HG03159 (cell line): ENCODE measurements around the gene ILRUN.
A peak's percentile ranks its signal among the peaks of the same experiment; 100 is the strongest.
"Not testable (repeated sequence)": the region's sequence is repeated elsewhere in the genome, so short reads cannot be mapped to it uniquely, and the experiment has no call there.

Experiments used
- ATAC-seq: cut with Tn5 transposase; IDR thresholded peaks from one replicate; pipeline ENCODE4 v1.9.1; 2021; ENCODE audit warnings: mild to moderate bottlenecking, moderate library complexity; ENCODE audit not compliant: unreplicated experiment

ILRUN gene

GRCh38 chr6:34696739-34697543 is at the start of gene ILRUN:
Gene ILRUN (minus strand): TSS chr6:34696767. CDS start chr6:34696603, 164 bp downstream.
- peak; percentile 79 for ATAC-seq

GRCh38 chr6:34745277-34746103 is 48.9 kb upstream of the ILRUN start:
- no peak for ATAC-seq

GRCh38 chr6:34744294-34744647 is 47.7 kb upstream of the ILRUN start:
- ATAC-seq, result not testable (repeated sequence)

GRCh38 chr6:34743625-34744293 is 47.2 kb upstream of the ILRUN start:
- ATAC-seq, result no peak

GRCh38 chr6:34742094-34742493 is 45.5 kb upstream of the ILRUN start:
- ATAC-seq, result no peak

GRCh38 chr6:34736823-34737222 is 40.3 kb upstream of the ILRUN start:
- no peak for ATAC-seq

- no peak for ATAC-seq
Observed at GRCh38 chr6:34731393-34732060, 35.0 kb upstream of the ILRUN start.

- no peak for ATAC-seq
Observed at GRCh38 chr6:34729631-34730470, 33.3 kb upstream of the ILRUN start.

- no peak for ATAC-seq
Observed at GRCh38 chr6:34726055-34726454, 29.5 kb upstream of the ILRUN start.

GRCh38 chr6:34723203-34723602 is 26.6 kb upstream of the ILRUN start:
- ATAC-seq, result no peak

GRCh38 chr6:34722451-34722850 is 25.9 kb upstream of the ILRUN start:
- ATAC-seq, result no peak

- not testable (repeated sequence) for ATAC-seq
Observed at GRCh38 chr6:34720160-34720559, 23.6 kb upstream of the ILRUN start.

GRCh38 chr6:34719646-34720045 is 23.1 kb upstream of the ILRUN start:
- ATAC-seq, result not testable (repeated sequence)

GRCh38 chr6:34718976-34719375 is 22.4 kb upstream of the ILRUN start:
- ATAC-seq, result no peak

GRCh38 chr6:34717466-34717865 is 20.9 kb upstream of the ILRUN start:
- no peak for ATAC-seq

GRCh38 chr6:34714663-34715062 is 18.1 kb upstream of the ILRUN start:
- ATAC-seq, result no peak

- ATAC-seq, result not testable (repeated sequence)
Observed at GRCh38 chr6:34712881-34713280, 16.3 kb upstream of the ILRUN start.

- no peak for ATAC-seq
Observed at GRCh38 chr6:34709386-34709785, 12.8 kb upstream of the ILRUN start.

GRCh38 chr6:34705241-34705640 is 8.7 kb upstream of the ILRUN start:
- ATAC-seq, result no peak

GRCh38 chr6:34701199-34701598 is 4.6 kb upstream of the ILRUN start:
- ATAC-seq, result no peak
